G401 (cell line): Measurements from ENCODE around the gene ATP8A1. TPM values are rescaled to one million over a fixed set of nuclear protein-coding genes. Genes with fewer than 3 reads are reported as not detected.

Source experiments
- DNase-seq: peaks from one replicate; pipeline ENCODE4 v3.0.0-alpha.2; 2015; ENCODE audit warnings: low spot score
- in situ Hi-C: cut with HindIII; loops from 2 replicates; pipeline ENCODE4 v1.10.0; 2016; ENCODE audit warnings: low sequenced_read_pairs, mixed read lengths
- total RNA-seq: library from RNA; depleted of rRNA; stranded (reverse); fragments of >200 nt; shearing (Covaris generic); gene quantifications from 2 replicates; pipeline ENCODE4 v1.2.3, GENCODE V29; 2014

ATP8A1 gene
- total RNA-seq, 1 experiment from 2014 or later: 9.2 TPM

DNA sequence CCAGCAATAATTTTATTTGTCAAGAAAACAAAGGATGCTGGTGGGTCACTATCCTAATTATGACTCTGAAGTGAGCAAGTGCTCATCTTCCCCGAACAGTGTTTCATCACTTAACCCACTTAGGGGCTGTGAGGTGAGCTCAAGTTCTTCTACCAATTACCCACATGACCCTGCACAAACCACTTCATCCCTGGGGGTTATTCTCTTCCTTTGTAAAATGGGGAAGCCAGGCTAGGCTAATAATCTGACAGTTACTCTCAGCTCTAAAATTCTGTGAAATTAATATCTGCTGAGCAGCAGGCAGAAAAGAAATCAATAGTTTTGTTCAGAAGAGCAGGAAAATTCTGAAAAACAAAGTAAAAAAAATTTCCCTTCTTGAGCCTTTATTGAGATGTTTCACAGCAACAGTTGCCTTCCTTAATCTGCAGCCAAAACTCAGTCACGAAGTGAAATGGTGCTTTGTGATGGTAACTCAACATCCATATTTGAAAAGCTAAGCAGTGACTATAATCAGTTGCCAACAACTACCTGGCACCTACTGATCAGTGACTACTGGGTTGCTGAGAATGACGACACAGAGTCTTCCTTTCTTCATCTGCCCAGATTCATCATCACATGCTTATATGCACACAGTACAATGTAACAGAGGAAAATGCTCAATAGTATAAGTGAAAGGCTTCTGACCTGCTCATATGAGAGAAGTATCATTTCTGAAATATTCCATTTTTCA is 24.1 kb downstream of the ATP8A1 start:
- in situ Hi-C loops: no loop called here
- DNase-seq: no peak

DNA sequence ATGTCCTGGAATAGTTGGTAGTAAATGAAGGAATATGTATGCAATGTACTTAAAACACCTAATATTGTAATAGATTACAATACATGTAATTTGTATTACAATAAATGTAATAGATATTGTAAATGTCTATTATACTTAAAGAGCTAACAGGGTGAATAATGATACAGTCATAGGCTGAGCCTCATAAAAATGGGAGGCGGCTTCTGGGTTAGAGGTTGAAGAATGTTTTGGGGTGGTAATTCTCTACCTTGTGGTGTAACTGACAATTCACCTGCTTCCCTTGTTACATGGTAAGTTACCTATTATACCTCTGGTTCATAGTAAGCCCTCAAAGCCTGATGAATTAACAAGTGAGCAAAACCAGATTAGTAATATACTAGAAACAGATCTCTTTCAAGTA is 26.0 kb downstream of the ATP8A1 start:
- in situ Hi-C loops: no loop called here
- DNase-seq: no peak

DNA sequence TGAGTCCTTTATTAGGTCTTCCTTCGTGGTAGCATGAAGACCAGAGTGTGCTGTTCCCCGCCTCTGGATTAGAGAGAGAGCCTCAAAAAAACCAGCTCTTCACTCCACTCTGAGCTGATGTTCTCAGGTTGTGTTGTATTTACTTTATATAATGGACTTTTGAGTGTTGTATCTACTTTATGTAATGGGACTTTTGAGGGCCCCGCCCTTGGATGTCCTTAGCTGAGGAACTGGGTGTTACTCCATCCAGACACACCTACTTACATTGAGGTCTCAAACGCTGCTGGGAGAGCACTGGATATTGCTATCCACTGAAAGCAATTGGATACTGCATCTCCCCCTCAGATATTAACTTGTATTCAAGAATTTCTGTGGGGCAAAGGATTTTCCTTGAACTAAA is 28.2 kb downstream of the ATP8A1 start:
- DNase-seq: no peak
- in situ Hi-C loops: no loop called here

DNA sequence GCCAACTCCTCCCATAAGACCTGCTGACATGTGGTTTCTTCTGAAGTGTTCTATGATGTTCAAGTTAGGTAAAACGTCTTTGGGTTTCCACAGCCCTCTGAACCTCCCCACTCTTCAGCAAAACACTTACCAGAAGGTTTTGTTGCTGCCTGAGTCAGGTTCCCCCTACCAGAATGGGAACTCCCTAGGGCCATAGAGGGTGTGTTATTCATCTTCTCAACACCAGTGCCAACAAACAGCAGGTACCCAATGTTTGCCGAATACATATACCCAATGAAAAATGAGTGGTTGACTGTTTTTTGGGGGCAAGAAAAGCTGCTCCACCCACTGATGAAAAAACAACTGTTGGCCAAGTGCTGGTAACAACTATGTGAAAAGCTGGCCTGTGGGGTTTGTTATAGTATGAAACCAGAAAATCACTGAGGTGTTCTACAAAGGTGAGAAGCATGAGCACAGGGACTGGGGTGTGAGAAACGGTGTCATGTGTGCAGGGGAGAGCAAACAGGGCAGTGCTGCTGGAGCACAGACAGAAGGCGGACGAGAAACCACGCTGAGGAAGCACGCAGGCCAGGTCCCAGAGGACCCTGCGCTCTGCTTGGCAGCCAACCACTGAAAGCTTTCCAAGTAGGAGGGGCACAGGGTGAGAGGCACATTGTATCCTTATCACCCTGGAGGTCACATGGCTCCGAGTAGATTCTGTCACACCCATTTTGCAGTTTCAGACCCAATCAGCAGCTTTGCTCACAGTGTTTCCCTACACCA is 28.8 kb downstream of the ATP8A1 start:
- in situ Hi-C loops: no loop called here
- peak; percentile 30 for DNase-seq

DNA sequence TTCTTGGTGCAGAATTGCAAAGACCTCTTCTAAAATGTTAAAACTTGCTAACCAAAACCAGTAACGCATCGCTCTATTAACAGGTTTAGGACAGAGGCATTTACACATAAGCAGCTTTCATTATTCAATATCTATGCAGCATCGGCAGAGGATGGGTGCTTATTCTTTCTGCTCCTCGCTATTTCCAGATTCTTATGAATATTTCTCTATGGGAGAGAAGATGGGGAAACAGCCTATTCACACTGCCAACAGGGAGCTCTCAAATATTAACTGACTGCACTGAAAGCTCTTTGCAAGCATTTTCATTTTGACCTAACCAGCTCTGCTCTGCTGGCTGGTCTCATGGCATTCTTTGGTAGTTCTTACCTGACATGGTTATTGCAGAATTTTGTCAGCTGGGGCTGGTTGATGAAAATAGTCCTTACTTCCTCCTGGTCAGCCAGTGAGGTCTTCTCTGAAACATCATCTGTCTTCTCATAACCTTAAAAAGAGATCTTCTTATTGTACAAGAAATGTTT is 30.2 kb downstream of the ATP8A1 start:
- in situ Hi-C loops: no loop called here

DNA sequence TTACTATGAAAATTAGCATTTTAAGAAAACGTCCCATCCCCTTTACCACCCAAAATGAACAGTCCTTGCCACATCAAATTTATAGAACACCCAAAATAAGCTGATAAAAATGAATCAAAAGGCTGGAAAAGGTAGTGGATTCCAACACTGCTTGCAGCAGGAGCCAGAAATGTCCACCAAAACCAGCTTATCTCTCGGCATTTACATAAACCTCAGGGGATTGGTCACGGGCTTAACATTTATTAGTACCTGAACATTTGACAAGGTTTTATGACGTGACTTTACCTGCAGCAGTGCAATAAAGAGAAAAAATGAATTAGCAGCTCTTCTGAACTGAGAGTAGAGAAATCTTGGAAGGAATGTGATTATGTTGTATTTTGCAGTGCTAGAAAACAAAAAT is 31.6 kb downstream of the ATP8A1 start:
- in situ Hi-C loops: no loop called here
- DNase-seq: no peak

More for the DNA sequence above, 30.2 kb downstream of the ATP8A1 start:
- DNase-seq: peak; percentile 21

DNA sequence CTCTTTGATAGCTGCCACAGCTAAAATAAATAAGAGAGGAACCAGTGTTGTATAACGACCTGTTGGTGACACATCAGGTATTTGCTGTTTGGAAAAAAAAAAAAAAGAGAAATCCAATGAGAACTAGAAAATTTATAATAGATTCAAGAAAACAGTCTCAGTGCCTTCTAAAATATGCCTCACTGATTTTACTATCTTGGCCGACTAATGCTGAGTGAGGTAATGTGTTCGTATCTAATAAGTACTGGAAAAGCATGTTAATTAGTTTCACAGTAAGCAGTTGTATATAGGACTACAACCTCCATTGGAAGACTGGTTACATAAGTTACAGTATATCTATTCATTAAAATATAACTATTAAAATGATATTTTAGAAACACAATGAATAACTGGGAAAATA is 32.4 kb downstream of the ATP8A1 start:
- in situ Hi-C loops: no loop called here
- no peak for DNase-seq

DNA sequence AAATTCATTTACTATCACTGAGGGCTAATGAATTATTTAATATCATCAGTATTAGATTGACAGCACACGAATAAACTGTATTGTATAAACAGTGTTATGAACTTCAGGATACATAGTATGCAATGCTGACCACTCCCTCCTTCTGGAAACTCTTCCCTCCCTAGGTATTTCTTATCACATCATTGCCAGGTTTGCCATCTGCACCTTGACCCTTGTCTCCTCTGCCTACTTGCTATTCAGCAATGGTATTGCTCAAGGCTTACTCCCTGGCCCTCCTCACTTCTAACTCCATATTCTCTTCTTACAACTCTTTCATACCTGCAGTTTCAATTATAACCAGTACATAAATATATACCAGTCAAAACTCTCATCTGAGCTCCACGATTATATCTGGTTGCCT is 38.9 kb downstream of the ATP8A1 start:
- no peak for DNase-seq
- in situ Hi-C loops: no loop called here

DNA sequence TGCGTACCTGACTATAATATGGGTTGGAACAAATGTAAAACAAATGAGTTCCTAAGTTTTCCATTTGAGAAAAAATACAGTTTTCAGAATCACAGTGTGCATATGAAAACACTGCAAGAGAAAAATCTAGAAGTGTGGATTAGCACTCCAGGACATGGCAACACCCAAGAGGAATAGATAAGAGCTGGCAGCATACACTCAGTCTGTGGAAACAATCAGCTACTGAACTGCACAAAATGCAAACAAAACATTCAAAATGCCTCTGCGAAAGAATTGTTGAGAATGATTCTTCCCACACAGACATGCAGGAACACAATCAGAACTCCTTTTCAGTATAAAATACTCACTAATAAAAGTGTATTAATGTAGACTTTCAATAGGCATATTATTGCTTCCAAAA is 39.9 kb downstream of the ATP8A1 start:
- in situ Hi-C loops: no loop called here
- DNase-seq: no peak

DNA sequence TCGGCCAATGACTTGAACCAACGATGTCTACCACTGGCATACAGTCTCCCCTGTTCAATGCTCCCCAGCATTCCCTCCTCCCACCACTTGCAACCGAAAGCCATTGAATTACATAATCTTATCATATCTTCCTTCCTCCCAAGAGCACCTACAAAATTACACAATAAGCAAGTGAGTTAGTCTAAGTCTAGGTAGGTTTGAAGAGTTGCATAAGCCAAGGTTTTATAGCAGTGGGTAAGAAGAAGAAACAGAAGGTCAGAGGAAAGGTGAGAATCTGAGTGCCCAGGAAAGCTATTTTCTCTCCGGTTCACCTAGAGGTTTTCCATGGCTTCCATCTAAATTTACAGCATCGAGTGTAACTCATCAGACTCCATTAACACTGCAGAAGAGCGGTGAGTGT is 40.3 kb downstream of the ATP8A1 start:
- no peak for DNase-seq
- in situ Hi-C loops: no loop called here

DNA sequence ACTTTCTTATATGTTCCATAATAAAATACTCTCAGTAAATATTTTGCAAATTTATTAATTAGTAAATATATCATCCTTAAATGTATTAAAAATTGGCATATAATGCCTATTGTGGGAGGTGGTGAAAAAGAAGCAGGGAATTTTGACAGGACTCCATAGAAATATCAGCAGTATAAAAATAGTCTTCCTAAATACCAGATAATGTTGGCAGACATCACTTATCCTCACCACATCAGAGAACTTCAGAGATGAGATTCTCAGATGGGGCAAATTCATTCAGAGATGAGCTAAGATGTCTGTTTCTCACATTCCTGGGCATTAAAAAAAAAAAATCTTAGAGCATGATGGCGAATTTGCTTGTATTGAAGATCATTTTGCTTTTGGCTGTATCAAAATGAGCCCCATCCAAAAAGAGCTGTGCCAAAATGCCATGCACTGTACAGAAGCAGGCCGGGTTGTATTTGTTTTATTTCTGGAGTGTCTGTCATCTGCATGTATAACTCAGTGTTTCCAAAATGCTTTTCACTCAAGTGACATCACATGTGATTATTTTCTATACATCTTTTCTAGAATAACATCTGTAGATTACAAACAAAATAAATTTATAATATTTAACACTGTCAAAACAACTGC is 41.7 kb downstream of the ATP8A1 start:
- in situ Hi-C loops: no loop called here
- no peak for DNase-seq

DNA sequence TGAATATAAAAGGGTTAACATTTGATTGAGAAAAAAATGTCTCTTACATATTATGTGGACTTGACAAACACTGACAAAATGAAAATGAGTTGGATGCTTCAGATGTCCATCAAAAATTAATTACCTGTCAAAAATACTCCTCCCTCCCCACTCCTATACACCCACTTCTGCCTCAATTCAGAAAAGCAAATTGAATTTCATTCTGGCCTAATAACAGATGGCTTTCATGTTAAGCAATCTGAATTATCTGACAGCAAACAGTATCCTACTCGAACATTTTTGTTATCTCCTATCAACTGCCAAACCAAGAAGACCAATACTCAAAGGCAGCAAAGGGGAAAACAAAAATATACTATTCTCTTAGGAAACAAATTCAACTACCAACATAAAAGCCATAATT is 44.0 kb downstream of the ATP8A1 start:
- DNase-seq: no peak
- in situ Hi-C loops: no loop called here

DNA sequence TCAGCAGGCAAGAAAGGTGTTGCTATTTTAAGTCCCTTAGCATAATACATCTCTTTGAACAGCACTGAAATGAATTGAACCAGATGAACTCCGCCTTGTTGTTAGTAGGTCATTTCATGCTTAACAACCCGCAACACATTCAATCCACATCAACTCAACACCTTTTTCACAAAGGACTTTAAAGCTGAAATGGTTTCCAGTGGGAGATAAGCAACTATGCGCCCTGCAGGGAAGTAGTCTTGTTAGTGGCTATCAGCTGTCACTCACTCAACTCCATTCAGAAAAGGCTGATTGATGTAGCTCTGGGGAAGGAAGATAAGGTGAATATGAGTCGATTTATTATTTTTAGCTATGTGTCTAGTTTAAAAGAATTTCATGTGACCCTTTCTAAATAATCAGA is 46.0 kb downstream of the ATP8A1 start:
- in situ Hi-C loops: no loop called here
- DNase-seq: no peak

DNA sequence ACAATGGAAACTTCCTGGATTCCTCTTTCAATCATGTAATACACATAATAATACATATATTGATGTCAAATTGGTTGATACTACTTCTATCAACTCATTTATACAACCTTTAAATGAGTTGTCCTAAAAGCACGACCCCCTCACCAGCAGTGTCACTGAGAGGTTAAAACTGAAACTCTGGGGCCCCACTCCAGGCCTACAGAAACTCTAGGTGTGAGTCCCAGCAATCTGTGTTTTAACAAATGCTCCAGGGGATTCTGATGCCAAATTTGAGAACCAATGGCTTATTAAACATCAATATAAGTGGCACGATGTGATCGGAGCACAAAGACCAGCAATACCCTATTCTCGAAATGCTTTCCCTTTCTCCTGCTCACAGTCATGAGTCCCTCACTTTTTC is 47.9 kb downstream of the ATP8A1 start:
- in situ Hi-C loops: no loop called here
- no peak for DNase-seq

DNA sequence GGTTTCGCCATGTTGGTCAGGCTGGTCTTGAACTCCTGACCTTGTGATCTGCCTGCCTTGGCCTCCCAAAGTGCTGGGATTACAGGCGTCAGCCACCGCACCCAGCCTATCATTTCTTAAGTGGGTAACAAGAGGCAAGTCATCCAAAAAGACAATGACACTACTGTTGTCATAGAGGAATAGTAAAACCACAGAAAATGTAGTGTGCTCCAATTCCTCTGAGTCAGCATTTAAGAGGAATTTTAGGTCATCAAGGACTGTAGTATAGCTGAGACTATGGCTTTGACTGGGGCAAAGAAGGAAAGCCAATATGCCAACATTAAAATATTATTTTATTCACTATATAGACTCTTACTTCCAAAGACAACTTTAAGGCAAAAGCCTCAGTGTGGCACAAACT is 48.4 kb downstream of the ATP8A1 start:
- in situ Hi-C loops: no loop called here
- no peak for DNase-seq

DNA sequence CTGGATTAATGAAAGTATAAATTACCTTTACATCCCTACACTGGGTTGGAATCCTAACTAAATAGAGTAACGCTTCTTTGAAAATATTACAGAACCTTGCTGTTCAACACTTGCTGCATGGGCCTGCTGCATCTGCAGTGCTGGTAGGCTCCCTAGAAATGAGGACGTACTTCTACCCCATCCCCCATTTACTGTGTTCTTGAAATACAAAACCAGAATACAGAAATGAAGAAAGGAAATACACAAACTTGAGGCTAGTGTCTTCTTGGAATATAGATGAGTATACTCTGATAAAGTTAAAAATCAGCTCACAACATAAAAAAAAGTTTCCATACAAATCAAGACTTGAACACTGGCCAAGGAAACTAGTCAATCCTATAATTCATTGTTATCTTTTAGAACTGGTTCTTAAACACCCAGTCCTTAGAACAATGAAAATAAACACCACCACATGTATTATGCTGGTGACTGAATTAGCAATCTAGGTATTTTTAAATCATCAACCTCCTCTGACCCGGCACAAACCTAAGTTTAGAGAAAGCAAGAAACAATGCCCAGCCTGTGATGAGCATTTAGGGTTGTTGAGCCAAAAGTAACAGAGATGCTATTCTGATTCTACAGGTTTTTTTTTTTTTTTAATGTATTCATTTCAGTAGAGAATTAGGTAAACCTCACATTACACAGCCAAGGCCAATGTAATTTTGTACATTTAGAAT is 49.7 kb downstream of the ATP8A1 start:
- no peak for DNase-seq
- in situ Hi-C loops: no loop called here

DNA sequence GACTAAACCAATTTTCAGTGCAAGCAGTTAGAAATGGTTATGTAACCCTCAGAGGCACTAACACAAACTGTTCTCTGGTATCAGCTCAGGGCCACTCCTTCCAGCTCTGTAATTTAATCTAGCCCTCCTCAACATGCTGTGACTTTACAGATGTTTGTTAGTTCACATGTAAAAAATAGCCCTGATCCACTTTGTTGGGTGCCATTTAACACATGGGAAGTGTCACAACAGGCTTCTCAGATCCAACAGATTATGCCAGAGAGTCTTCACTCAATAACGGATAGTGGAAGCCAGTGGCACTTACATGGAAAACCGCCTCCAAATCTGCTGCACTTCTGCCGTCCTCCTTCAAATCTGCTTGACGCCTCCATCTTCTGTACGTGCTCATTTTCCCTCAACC is 51.6 kb downstream of the ATP8A1 start:
- DNase-seq: no peak
- in situ Hi-C loops: no loop called here

DNA sequence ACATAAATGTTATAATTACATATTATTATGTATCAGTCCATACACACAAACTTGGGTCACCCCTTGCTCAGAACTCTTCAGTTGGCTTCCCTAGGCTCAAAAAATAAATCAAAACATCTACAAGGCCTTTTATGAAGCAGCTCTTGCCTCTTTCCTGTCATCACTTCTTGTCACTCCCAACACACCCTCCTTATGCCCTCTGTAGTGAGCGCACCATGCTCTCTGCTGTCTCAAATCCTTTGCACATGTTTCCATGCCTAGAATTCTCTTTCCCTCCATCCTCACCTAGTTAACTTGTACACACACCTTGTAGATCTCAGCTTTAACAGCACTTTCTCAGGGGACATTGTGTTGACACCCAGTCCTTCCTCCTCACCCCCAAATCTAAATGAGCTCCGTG is 53.0 kb downstream of the ATP8A1 start:
- in situ Hi-C loops: no loop called here

DNA sequence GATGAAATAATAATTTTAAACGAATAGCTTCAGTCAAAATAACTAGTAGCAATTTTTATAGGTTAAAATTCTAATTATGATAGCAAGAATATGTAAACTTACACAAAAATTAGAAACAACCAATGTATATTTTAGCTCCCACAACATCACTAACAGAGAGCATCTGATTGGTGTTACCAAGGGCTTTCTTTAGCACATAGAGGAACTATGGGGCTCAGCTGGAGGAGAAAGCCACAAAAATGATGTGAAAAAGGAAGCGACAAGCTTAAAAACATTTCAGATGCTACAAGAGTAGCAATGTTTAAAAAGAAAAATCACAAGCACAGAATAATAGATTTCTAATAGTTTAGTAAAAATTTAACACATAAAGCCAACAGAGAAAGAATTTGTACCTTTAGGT is 56.3 kb downstream of the ATP8A1 start:
- DNase-seq: no peak
- in situ Hi-C loops: no loop called here

More for the DNA sequence above, 53.0 kb downstream of the ATP8A1 start:
- no peak for DNase-seq

DNA sequence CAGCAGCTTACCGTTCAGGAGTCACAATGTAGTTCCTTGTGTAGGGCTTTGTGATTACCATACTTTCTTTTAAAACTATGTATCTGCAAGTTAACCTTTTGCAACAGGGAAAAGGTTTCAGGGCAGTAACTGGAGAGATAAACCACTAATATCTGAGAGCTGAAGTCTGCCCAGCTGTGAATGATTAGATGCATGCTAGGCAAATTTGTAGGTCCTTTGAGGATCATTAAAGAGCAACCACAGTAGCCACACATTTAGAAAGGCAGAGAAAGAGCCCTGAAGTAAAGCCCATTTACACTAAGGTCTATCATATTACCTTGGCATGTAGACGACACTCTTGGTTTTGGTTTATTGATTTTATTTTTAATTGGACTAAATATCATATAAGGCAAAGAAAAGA is 60.0 kb downstream of the ATP8A1 start:
- no peak for DNase-seq
- in situ Hi-C loops: no loop called here
